Astrocyte (in vitro differentiated cells and primary cell): ENCODE measurements around the gene KSR2.

Experiments used
- CTCF ChIP-seq: IDR thresholded peaks from 2 replicates; pipeline ENCODE4 v1.5.1; 2011; ENCODE audit warnings: low read depth, mild to moderate bottlenecking, inconsistent platforms, low read length, moderate library complexity; ENCODE audit not compliant: insufficient read depth
- EZH2 ChIP-seq: IDR thresholded peaks from 2 replicates; pipeline ENCODE4 v1.6.1; 2012; ENCODE audit warnings: mild to moderate bottlenecking, low read length, inconsistent platforms; ENCODE audit not compliant: insufficient read depth

DNA sequence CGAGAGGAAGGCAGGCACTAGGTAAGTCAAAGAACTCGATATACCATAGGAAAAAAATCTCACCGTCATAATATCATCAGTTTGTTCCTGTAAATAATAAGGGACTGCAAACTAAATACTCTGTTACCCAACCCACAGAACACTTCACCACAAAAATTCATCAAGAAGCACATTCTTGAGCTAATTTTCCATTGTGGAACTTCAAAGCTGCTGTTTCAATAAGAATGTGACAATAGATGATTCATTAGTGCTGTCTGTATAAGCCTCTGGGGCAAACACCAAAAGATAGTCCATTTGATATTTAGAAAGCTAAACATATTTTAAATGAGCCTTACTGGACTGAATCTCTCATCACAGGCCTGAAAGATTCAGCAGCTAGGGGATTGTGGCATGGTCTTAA lies 219.4 kb downstream of the KSR2 start:
- TF ChIP-seq CTCF: no peak
- TF ChIP-seq EZH2: no peak
